Smooth muscle cell (in vitro differentiated cells): ENCODE results near the gene SDK1. TPM values are rescaled to one million over a fixed set of nuclear protein-coding genes. Genes with fewer than 3 reads are reported as not detected.

Source experiments
- DNase-seq: peaks from one replicate; lab custom pipeline; 2025; ENCODE audit not compliant: unreplicated experiment; lab: John Stamatoyannopoulos, UW
- H2AFZ ChIP-seq: fragments of 200-600 bp; sonication (generic); 2 replicates; pipeline ENCODE4 v1.6.0; 2016; ENCODE audit warnings: antibody characterized with exemption, low read depth, mild to moderate bottlenecking
- H3F3A ChIP-seq: fragments of 200-600 bp; sonication (generic); 2 replicates; pipeline ENCODE4 v1.6.0; 2017; ENCODE audit warnings: antibody characterized with exemption, low read depth
- H3K27ac ChIP-seq: fragments of 200-600 bp; sonication (generic); 2 replicates; pipeline ENCODE4 v1.5.1; 2016; ENCODE audit warnings: low read depth, mild to moderate bottlenecking
- H3K27me3 ChIP-seq: fragments of 200-600 bp; sonication (generic); 2 replicates; pipeline ENCODE4 v1.6.1; 2016; ENCODE audit warnings: low read depth, mild to moderate bottlenecking
- H3K36me3 ChIP-seq: fragments of 200-600 bp; sonication (generic); 2 replicates; pipeline ENCODE4 v1.5.1; 2016; ENCODE audit warnings: low read depth
- H3K4me1 ChIP-seq: fragments of 200-600 bp; sonication (generic); 2 replicates; pipeline ENCODE4 v1.5.1; 2016; ENCODE audit warnings: low read depth
- H3K4me2 ChIP-seq: fragments of 200-600 bp; sonication (generic); 2 replicates; pipeline ENCODE4 v1.6.0; 2016; ENCODE audit warnings: mild to moderate bottlenecking
- H3K4me3 ChIP-seq: fragments of 200-600 bp; sonication (generic); 2 replicates; pipeline ENCODE4 v1.5.1; 2016; ENCODE audit warnings: mild to moderate bottlenecking
- H3K79me2 ChIP-seq: fragments of 200-600 bp; sonication (generic); 2 replicates; pipeline ENCODE4 v1.6.0; 2016; ENCODE audit warnings: low read depth, mild to moderate bottlenecking
- H3K9ac ChIP-seq: fragments of 200-600 bp; sonication (generic); 2 replicates; pipeline ENCODE4 v1.6.0; 2016; ENCODE audit warnings: low read depth
- H3K9me3 ChIP-seq: fragments of 200-600 bp; sonication (generic); replicated peaks from 2 replicates; pipeline ENCODE4 v1.5.1; 2016; ENCODE audit warnings: low read depth
- H4K20me1 ChIP-seq: fragments of 200-600 bp; sonication (generic); 2 replicates; pipeline ENCODE4 v1.6.0; 2016; ENCODE audit warnings: low read depth
- CTCF ChIP-seq: fragments of 200-600 bp; sonication (generic); IDR thresholded peaks from 2 replicates; pipeline ENCODE4 v1.5.1; 2017; ENCODE audit warnings: borderline replicate concordance, mild to moderate bottlenecking, antibody characterized with exemption; ENCODE audit not compliant: insufficient read depth, poor library complexity, severe bottlenecking
- WGBS: methylation state at CpG from one replicate; pipeline ENCODE4 v1.1.7; 2016; ENCODE audit warnings: low lambda C conversion rate; 5-methylcytosine and 5-hydroxymethylcytosine counted together
- polyA plus RNA-seq: library from polyadenylated mRNA; unstranded; fragments of >200 nt; fragmentation: Nextera tagmentation; extraction: Ambion mirVana; gene quantifications from 2 replicates; pipeline ENCODE4 v1.2.1, GENCODE V29; 2016
- total RNA-seq: library from RNA; depleted of rRNA; stranded (reverse); fragments of >200 nt; gene quantifications from 2 replicates; pipeline ENCODE4 v1.2.3, GENCODE V29; 2014

SDK1 gene
- total and polyA plus RNA-seq, 2 experiments from 2014 or later = 1.1 to 2.5 TPM

- H3K27me3 ChIP-seq = no peaks in the 10 kb centered on the region
- H3K27ac ChIP-seq = no peak overlapping the region
- 50% methylated on average over 2 of the region's 2 CpGs for WGBS
- no peak overlapping the region for H3K4me3 ChIP-seq
- H4K20me1 ChIP-seq = no peaks in the 10 kb centered on the region
- TF ChIP-seq CTCF = no peak
- no peaks in the 10 kb centered on the region for H3K79me2 ChIP-seq
- H2AFZ ChIP-seq = no peak overlapping the region
- no peaks in the 10 kb centered on the region for H3K4me1 ChIP-seq
- no peaks in the 10 kb centered on the region for H3K36me3 ChIP-seq
- no peaks in the 10 kb centered on the region for H3K9me3 ChIP-seq
- H3K9ac ChIP-seq = no peak overlapping the region
- DNase-seq = no peak
- H3K4me2 ChIP-seq = no peak overlapping the region
- no peaks in the 10 kb centered on the region for H3F3A ChIP-seq
Measured at GRCh38 chr7:3520206-3520605, 219.2 kb downstream of the SDK1 start.

GRCh38 chr7:3527496-3528124 lies 226.6 kb downstream of the SDK1 start:
- no peaks in the 10 kb centered on the region for H3K36me3 ChIP-seq
- no peaks in the 10 kb centered on the region for H3K9me3 ChIP-seq
- H3K27ac ChIP-seq = no peak overlapping the region
- H2AFZ ChIP-seq = no peak overlapping the region
- H3K4me1 ChIP-seq = no peaks in the 10 kb centered on the region
- TF ChIP-seq CTCF = no peak
- no peaks in the 10 kb centered on the region for H3K79me2 ChIP-seq
- H3K9ac ChIP-seq = no peak overlapping the region
- 96% methylated on average over 2 of the region's 2 CpGs for WGBS
- H3K4me3 ChIP-seq = no peak overlapping the region
- H3F3A ChIP-seq = no peaks in the 10 kb centered on the region
- no peaks in the 10 kb centered on the region for H4K20me1 ChIP-seq
- no peak for DNase-seq
- H3K27me3 ChIP-seq = no peaks in the 10 kb centered on the region
- H3K4me2 ChIP-seq = no peak overlapping the region

- no peak overlapping the region for H3K4me3 ChIP-seq
- TF ChIP-seq CTCF = no peak
- no peak overlapping the region for H3K9ac ChIP-seq
- no peak overlapping the region for H2AFZ ChIP-seq
- 41% methylated on average over 1 of the region's 1 CpG for WGBS
- H3K79me2 ChIP-seq = no peaks in the 10 kb centered on the region
- H3F3A ChIP-seq = no peaks in the 10 kb centered on the region
- H3K9me3 ChIP-seq = no peaks in the 10 kb centered on the region
- no peak overlapping the region for H3K27ac ChIP-seq
- no peaks in the 10 kb centered on the region for H4K20me1 ChIP-seq
- H3K4me1 ChIP-seq = peaks cover 4% of the 10 kb centered on the region
- H3K36me3 ChIP-seq = no peaks in the 10 kb centered on the region
- H3K27me3 ChIP-seq = no peaks in the 10 kb centered on the region
- no peak for DNase-seq
- no peak overlapping the region for H3K4me2 ChIP-seq
Measured at GRCh38 chr7:3533040-3533439, 232.0 kb downstream of the SDK1 start.
